Hepatocyte (in vitro differentiated cells): ENCODE results near the gene GHR.

ENCODE experiments used
- EZH2 ChIP-seq: fragments of 200-600 bp; sonication (generic); IDR thresholded peaks from 2 replicates; pipeline ENCODE4 v1.6.1; 2016; ENCODE audit warnings: antibody characterized with exemption, mild to moderate bottlenecking, borderline replicate concordance
- EZH2phosphoT487 ChIP-seq: fragments of 200-600 bp; sonication (generic); IDR thresholded peaks from one replicate; pipeline ENCODE4 v1.6.1; 2018; ENCODE audit warnings: antibody characterized with exemption, mild to moderate bottlenecking, low read depth, moderate library complexity; ENCODE audit not compliant: unreplicated experiment, severe bottlenecking
- TF ChIP-seq, protein P1 (sequence below): fragments of 200-600 bp; sonication (generic); IDR thresholded peaks from 2 replicates; pipeline ENCODE4 v1.5.1; 2016; ENCODE audit warnings: antibody characterized with exemption, mild to moderate bottlenecking; ENCODE audit not compliant: poor library complexity

DNA sequence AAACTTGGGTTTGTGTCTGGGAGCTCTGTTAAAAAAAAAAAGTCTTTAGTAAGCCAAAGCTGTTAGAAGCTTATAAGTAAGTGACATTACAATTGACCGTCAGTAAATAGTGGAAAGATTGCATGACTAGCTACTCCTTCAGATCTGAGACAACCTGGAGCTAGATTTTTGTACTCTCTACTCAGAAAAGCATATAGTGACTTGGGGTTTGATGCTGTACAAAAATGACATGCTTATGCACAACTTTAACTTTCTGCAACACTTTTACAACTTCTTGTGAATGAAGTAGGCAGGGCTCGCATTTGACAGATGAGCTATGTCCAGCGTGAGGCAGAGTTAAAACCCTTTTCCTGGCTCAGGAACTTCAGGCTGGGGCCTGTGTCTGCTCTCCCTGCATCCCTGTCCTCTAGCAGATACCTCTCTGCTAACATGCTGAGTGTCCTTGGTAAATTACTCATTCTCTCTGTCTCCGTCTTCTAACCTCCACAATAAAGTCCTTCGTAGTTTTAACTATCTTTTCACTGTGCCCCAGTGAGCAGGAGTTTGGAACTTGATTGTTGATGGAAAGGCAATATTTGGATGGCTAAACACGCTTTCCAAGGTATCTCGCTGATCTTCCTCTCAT is 471 bp upstream of the GHR start:
- TF ChIP-seq, protein P1, sequence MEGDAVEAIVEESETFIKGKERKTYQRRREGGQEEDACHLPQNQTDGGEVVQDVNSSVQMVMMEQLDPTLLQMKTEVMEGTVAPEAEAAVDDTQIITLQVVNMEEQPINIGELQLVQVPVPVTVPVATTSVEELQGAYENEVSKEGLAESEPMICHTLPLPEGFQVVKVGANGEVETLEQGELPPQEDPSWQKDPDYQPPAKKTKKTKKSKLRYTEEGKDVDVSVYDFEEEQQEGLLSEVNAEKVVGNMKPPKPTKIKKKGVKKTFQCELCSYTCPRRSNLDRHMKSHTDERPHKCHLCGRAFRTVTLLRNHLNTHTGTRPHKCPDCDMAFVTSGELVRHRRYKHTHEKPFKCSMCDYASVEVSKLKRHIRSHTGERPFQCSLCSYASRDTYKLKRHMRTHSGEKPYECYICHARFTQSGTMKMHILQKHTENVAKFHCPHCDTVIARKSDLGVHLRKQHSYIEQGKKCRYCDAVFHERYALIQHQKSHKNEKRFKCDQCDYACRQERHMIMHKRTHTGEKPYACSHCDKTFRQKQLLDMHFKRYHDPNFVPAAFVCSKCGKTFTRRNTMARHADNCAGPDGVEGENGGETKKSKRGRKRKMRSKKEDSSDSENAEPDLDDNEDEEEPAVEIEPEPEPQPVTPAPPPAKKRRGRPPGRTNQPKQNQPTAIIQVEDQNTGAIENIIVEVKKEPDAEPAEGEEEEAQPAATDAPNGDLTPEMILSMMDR: no peak
- TF ChIP-seq EZH2: no peak
- TF ChIP-seq EZH2phosphoT487: no peak
